IPS-18a (cell line): ENCODE results near the gene CHST11.

Source experiments
- H3K27ac ChIP-seq: one replicate; pipeline ENCODE4 v1.5.1; 2013; ENCODE audit warnings: low read length
- H3K27me3 ChIP-seq: one replicate; pipeline ENCODE4 v1.6.1; 2013; ENCODE audit warnings: mild to moderate bottlenecking, low read length; ENCODE audit not compliant: control insufficient read depth, insufficient read depth
- H3K36me3 ChIP-seq: one replicate; pipeline ENCODE4 v1.6.1; 2013; ENCODE audit warnings: low read depth, low read length; ENCODE audit not compliant: control insufficient read depth
- H3K4me1 ChIP-seq: one replicate; pipeline ENCODE4 v1.6.1; 2013; ENCODE audit warnings: low read depth, low read length; ENCODE audit not compliant: control insufficient read depth
- H3K4me3 ChIP-seq: one replicate; pipeline ENCODE4 v1.5.1; 2013; ENCODE audit warnings: low read length
- H3K9ac ChIP-seq: one replicate; pipeline ENCODE4 v1.6.1; 2013; ENCODE audit warnings: mild to moderate bottlenecking, low read length, moderate library complexity
- H3K9me3 ChIP-seq: one replicate; pipeline ENCODE4 v1.6.1; 2013; ENCODE audit warnings: low read depth, low read length; ENCODE audit not compliant: control insufficient read depth

The CHST11 gene

DNA sequence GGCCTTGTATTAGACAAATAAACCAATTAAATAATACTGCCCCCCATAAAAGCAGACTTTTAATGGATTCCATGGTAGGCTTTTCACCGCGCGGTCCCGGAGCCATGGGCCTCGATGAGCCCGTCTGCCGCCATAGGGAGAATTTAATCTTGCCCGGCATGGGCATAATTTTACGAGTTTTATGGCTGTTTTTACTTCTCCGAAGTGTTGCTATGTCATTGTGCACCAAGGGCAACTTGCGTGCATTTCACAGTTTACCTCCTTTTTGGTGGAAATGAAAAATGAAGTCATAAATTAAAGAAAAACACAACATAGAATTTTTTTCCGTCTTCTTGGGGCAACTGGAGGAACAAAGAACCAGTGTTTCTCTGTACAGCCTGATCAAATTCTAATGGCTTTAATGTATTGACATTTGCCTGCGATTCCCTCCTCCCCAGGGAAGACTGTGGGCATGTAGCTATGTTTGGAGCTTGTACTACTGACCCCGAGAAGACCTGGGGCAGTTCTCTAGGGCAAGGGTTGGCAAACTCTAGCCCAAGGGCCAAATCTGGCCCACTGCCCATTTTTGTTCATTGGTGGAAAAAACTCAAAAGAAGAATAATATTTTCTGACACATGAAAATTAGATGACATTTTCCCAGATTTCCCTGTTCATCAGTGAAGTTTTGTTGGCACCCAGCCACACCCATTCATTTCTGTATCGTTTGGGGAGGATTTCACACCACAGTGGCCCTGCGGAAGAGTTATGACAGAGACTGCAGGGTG lies 142.7 kb downstream of the CHST11 start:
- Histone ChIP-seq H3K27me3 (no peaks in the 10 kb centered on the region), H3K4me1 (peaks cover 20% of the 10 kb centered on the region), H3K27ac (no peak overlapping the region), H3K9ac (no peak overlapping the region), H3K9me3 (no peaks in the 10 kb centered on the region), H3K36me3 (no peaks in the 10 kb centered on the region), H3K4me3 (no peak overlapping the region)

DNA sequence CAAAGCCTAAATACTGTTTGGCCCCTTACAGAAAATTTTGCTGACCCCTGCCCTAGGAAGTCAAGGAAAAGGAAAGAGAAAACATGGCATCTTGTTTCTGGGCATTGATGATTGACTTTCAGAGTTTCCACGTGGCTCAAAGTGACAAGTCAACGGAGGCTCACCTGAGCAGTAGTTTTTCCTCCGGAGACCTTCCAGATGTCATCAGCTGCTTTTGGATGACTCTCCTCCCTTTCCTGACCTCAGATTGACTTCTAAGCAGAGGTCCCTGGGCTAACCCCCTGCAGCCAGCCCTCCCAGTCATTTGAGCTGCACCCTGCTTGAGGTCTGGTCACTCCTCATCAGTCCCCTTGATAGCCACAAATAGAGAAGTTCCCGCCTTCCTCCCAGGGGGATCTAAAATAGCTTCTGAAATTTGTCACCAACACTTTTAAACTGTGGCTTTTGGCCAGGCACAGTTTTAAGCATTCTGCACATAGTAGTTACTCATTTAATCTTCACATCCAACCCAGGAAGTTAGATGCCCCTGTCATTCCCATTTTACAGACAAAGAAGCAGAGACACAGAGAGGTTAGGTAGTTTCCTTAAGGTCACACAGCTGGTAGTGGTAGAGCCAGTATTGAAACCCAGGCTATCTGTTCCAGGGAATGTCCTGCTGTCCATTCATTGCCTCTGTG lies 143.4 kb downstream of the CHST11 start:
- Histone ChIP-seq H3K27me3 (no peaks in the 10 kb centered on the region), H3K9ac (no peak overlapping the region), H3K36me3 (no peaks in the 10 kb centered on the region), H3K27ac (no peak overlapping the region), H3K4me1 (peaks cover 20% of the 10 kb centered on the region), H3K4me3 (no peak overlapping the region), H3K9me3 (no peaks in the 10 kb centered on the region)

GRCh38 chr12:104600790-104601739 lies 144.3 kb downstream of the CHST11 start:
- H3K27me3 ChIP-seq, result no peaks in the 10 kb centered on the region
- H3K9ac ChIP-seq, result no peak overlapping the region
- H3K36me3 ChIP-seq, result no peaks in the 10 kb centered on the region
- H3K27ac ChIP-seq, result no peak overlapping the region
- H3K9me3 ChIP-seq, result no peaks in the 10 kb centered on the region
- H3K4me1 ChIP-seq, result peaks cover 20% of the 10 kb centered on the region
- no peak overlapping the region for H3K4me3 ChIP-seq

DNA sequence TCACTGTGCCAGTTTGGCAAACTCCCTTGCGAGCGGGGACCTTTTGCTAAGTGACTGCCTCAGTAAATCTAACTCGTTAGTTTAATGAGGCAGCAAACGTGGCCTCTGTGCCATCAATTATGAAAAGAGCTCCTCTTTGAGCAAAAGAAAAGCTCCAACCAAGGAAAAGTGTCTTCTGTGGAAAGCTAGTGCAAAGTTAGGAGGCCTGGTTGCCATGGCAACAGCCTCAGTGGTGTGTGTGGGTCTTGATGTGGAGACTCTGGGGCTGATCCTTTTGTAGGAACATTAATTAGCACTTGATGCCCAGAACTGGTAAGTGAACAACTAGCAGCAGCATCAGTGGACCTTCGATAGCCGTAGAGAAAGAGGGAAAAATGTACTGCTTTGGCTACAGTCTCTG lies 145.7 kb downstream of the CHST11 start:
- Histone ChIP-seq H3K4me1 (peaks cover 17% of the 10 kb centered on the region), H3K9ac (no peak overlapping the region), H3K4me3 (no peak overlapping the region), H3K27ac (no peak overlapping the region), H3K9me3 (no peaks in the 10 kb centered on the region), H3K36me3 (no peaks in the 10 kb centered on the region), H3K27me3 (no peaks in the 10 kb centered on the region)

- no peak overlapping the region for H3K4me3 ChIP-seq
- peaks cover 14% of the 10 kb centered on the region for H3K4me1 ChIP-seq
- H3K27ac ChIP-seq, result no peak overlapping the region
- no peaks in the 10 kb centered on the region for H3K9me3 ChIP-seq
- H3K9ac ChIP-seq, result no peak overlapping the region
- H3K36me3 ChIP-seq, result no peaks in the 10 kb centered on the region
- H3K27me3 ChIP-seq, result no peaks in the 10 kb centered on the region
Observed at GRCh38 chr12:104602896-104603295, 146.1 kb downstream of the CHST11 start.

DNA sequence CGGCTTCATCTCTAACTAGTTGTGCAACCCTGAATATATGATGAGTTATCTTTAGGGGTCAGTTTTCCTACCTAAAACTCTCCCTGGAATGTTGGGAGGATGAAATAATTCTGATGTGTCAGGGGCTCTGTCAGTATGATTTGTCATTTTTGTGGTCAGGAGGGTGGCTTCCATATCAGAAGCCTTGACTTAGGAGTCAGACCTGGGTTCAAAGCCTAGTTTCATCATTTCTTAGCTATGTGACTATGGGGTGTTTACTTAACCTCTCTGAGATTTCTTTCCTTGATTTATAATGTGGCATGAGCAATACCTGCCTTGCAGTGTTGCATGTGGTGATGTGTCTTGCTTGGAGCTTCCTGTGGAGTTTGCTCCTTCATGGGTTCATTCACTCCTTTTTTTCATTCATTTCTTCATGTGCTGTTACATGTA lies 146.8 kb downstream of the CHST11 start:
- Histone ChIP-seq H3K9me3 (no peaks in the 10 kb centered on the region), H3K4me3 (no peak overlapping the region), H3K27ac (no peak overlapping the region), H3K36me3 (no peaks in the 10 kb centered on the region), H3K4me1 (peaks cover 9% of the 10 kb centered on the region), H3K9ac (no peak overlapping the region), H3K27me3 (no peaks in the 10 kb centered on the region)

DNA sequence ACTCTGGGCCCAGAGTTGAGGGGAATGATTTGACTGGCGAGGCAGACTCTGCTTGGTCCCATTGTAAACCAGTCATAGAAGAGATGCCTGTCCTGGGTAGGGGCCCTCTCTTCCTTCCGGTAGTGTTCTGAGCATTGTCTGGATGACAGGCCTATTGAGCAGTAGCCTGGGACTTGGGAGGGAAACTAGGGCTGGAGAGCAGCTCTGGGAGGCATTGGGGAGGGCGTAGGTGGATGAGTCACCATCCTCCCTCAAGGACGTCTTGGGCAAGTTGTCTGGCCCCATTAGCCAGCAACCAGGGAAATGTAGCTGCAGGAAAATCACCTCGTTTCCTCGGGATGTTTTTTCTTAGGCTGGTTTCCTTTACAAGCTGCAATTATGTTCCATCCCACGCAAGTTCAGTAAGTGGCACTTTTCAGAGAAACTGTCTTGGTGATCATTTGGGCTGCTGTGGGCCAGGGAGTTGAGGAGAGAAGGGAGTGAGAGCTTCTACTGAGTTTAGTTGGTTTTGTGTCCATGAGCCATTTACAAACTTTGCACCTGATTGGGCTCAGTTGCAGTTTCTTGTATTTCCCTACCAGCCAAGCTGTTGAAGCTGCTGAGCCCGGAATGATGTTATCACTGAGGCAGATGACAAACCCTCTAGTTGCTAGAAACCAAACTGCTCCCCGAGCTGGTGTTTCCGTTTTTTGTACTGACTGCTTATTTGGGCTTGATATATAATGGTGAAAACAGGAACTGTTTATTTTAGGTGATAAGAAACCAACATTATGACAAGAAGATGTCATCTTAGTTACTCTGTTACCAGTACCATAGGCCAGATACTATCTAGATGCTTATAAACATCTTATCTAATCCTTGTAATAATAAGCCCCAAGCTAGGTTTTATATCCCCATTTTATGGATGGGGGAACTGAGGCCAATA lies 147.6 kb downstream of the CHST11 start:
- Histone ChIP-seq H3K27ac (no peak overlapping the region), H3K27me3 (no peaks in the 10 kb centered on the region), H3K9ac (no peak overlapping the region), H3K4me1 (peaks cover 9% of the 10 kb centered on the region), H3K9me3 (no peaks in the 10 kb centered on the region), H3K36me3 (no peaks in the 10 kb centered on the region), H3K4me3 (no peak overlapping the region)

GRCh38 chr12:104604995-104605675 lies 148.4 kb downstream of the CHST11 start:
- Histone ChIP-seq H3K27me3 (no peaks in the 10 kb centered on the region), H3K4me3 (no peak overlapping the region), H3K27ac (no peak overlapping the region)

DNA sequence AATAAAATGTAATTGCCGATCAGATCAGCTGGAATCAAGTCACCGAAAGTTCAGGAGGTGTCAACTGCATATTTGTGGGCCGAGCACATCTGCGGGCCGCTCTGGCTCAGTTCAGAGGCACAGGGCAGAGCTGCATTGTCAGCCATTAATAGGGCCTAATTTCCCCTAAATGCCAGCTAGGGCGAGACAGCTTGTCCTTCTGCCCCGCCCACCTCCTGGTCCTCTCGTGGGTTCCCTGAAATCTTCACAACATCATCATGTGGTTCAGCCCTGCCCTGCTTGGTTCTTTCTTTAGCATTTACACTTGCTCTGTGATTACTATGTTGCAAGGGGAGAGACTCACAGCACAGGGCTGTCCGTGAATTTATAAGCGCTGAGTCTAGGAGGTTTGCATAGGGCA lies 148.9 kb downstream of the CHST11 start:
- no peak overlapping the region for H3K9ac ChIP-seq
- H3K27ac ChIP-seq, result no peak overlapping the region
- H3K4me1 ChIP-seq, result peaks cover 9% of the 10 kb centered on the region
- H3K27me3 ChIP-seq, result no peaks in the 10 kb centered on the region
- H3K36me3 ChIP-seq, result no peaks in the 10 kb centered on the region
- no peak overlapping the region for H3K4me3 ChIP-seq
- H3K9me3 ChIP-seq, result no peaks in the 10 kb centered on the region

More at GRCh38 chr12:104604995-104605675, 148.4 kb downstream of the CHST11 start:
- peaks cover 9% of the 10 kb centered on the region for H3K4me1 ChIP-seq
- no peak overlapping the region for H3K9ac ChIP-seq
- H3K36me3 ChIP-seq, result no peaks in the 10 kb centered on the region
- no peaks in the 10 kb centered on the region for H3K9me3 ChIP-seq

DNA sequence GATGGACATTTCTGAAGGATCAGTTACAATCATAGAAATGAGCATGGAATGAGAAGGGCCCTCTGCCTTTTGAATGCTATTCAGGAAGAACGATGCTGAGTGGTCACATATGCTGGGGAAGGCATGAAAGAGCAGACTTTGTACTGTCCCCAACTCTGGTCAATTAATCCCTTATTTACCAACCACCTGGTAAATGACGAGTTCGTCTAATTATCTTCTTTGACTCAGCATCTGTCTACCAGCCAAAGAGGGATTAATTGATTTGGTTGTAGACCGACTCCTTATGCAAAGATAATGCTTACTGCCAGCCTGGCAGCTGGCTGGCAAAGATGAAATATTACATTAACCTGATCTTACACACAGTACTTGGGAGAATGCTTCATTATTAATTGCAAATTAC lies 152.2 kb downstream of the CHST11 start:
- Histone ChIP-seq H3K27ac (no peak overlapping the region), H3K36me3 (no peaks in the 10 kb centered on the region), H3K4me1 (peaks cover 1% of the 10 kb centered on the region), H3K9ac (no peak overlapping the region), H3K4me3 (no peak overlapping the region), H3K27me3 (no peaks in the 10 kb centered on the region), H3K9me3 (no peaks in the 10 kb centered on the region)
